PC-3 (cell line): ENCODE data around the gene FOXO1. TPM values are rescaled to one million over a fixed set of nuclear protein-coding genes. Genes with fewer than 3 reads are reported as not detected.
A peak's percentile ranks its signal among the peaks of the same experiment; 100 is the strongest.

Experiments
- ATAC-seq: fragments of 200-7000 bp; cut with Tn5 transposase; 2 replicates; pipeline ENCODE4 v1.9.1; 2020; ENCODE audit warnings: mild to moderate bottlenecking, moderate library complexity
- BruUV-seq: library from RNA; stranded (reverse); fragments of 400-500 nt; replicated peaks from 2 replicates; lab custom pipeline; 2021; lab: Mats Ljungman, UMichigan
- CTCF ChIA-PET: fragments of 300-600 bp; sonication (Branson Sonifier 250); formaldehyde crosslinking; loops from one replicate; lab custom pipeline; 2022; ENCODE audit warnings: antibody characterized with exemption; lab: Charles Lee
- POLR2A ChIA-PET: fragments of 300-600 bp; sonication (Branson Sonifier 250); formaldehyde crosslinking; loops from one replicate; lab custom pipeline; 2022; ENCODE audit warnings: antibody characterized with exemption; ENCODE audit not compliant: unreplicated experiment; lab: Charles Lee
- DNase-seq: peaks from one replicate; pipeline ENCODE4 v3.0.0-alpha.2; 2015
- H2AFZ ChIP-seq: fragments of 300-600 bp; sonication (generic); 2 replicates; pipeline ENCODE4 v1.6.0; 2016; ENCODE audit warnings: antibody characterized with exemption, low read length
- H3F3A ChIP-seq: fragments of 300-600 bp; sonication (generic); one replicate; pipeline ENCODE4 v1.6.0; 2017; ENCODE audit warnings: antibody characterized with exemption, low read length, control low read depth, mild to moderate bottlenecking; ENCODE audit not compliant: unreplicated experiment
- H3K27ac ChIP-seq: fragments of 300-600 bp; sonication (generic); 2 replicates; pipeline ENCODE4 v1.5.1; 2016; ENCODE audit warnings: mild to moderate bottlenecking, low read length
- H3K27me3 ChIP-seq: fragments of 300-600 bp; sonication (generic); 2 replicates; pipeline ENCODE4 v1.6.1; 2016; ENCODE audit warnings: low read length, mixed read lengths
- H3K36me3 ChIP-seq: fragments of 300-600 bp; sonication (generic); 2 replicates; pipeline ENCODE4 v1.6.1; 2016; ENCODE audit warnings: low read depth, mixed run types, low read length, mixed read lengths
- H3K4me1 ChIP-seq: fragments of 300-600 bp; sonication (generic); 2 replicates; pipeline ENCODE4 v1.5.1; 2016; ENCODE audit warnings: low read length; ENCODE audit not compliant: insufficient read depth
- H3K4me2 ChIP-seq: fragments of 300-600 bp; sonication (generic); 2 replicates; pipeline ENCODE4 v1.6.0; 2016; ENCODE audit warnings: low read length
- H3K4me3 ChIP-seq: fragments of 300-600 bp; sonication (generic); 2 replicates; pipeline ENCODE4 v1.5.1; 2016; ENCODE audit warnings: mild to moderate bottlenecking, low read length, mixed read lengths
- H3K79me2 ChIP-seq: fragments of 300-600 bp; sonication (generic); 2 replicates; pipeline ENCODE4 v1.6.1; 2017; ENCODE audit warnings: low read length, mixed read lengths
- H3K9ac ChIP-seq: fragments of 300-600 bp; sonication (generic); 2 replicates; pipeline ENCODE4 v1.6.0; 2016; ENCODE audit warnings: mild to moderate bottlenecking, low read length
- H3K9me2 ChIP-seq: fragments of 300-600 bp; sonication (generic); replicated peaks from 2 replicates; pipeline ENCODE4 v1.6.1; 2016; ENCODE audit warnings: mixed run types, low read length, mixed read lengths
- H3K9me3 ChIP-seq: fragments of 300-600 bp; sonication (generic); 2 replicates; pipeline ENCODE4 v1.6.1; 2016; ENCODE audit warnings: low read length, mixed read lengths
- H4K20me1 ChIP-seq: fragments of 300-600 bp; sonication (generic); 2 replicates; pipeline ENCODE4 v1.6.1; 2016; ENCODE audit warnings: low read length, mixed read lengths
- EZH2 ChIP-seq: fragments of 300-600 bp; sonication (generic); IDR thresholded peaks from one replicate; pipeline ENCODE4 v1.6.1; 2017; ENCODE audit warnings: antibody characterized with exemption, mild to moderate bottlenecking, low read length; ENCODE audit not compliant: unreplicated experiment
- EZH2phosphoT487 ChIP-seq: fragments of 300-600 bp; sonication (generic); IDR thresholded peaks from 2 replicates; pipeline ENCODE4 v1.6.1; 2018; ENCODE audit warnings: mild to moderate bottlenecking, antibody characterized with exemption, low read length, borderline replicate concordance
- intact Hi-C: fragments of 100-400 bp; cut with micrococcal nuclease; formaldehyde crosslinking; loops from 2 replicates; pipeline ENCODE4 v1.9.0; 2023
- total RNA-seq: library from RNA; depleted of rRNA; stranded (reverse); fragments of >200 nt; gene quantifications from 2 replicates; pipeline ENCODE4 v1.2.3, GENCODE V29; 2014
- TF ChIP-seq, protein P1 (sequence below): fragments of 300-600 bp; sonication (generic); conservative IDR thresholded peaks from 2 replicates; pipeline ENCODE4 v1.5.1; 2017; ENCODE audit warnings: antibody characterized with exemption, low read depth, mild to moderate bottlenecking, low read length

FOXO1 gene
- total RNA-seq, 1 experiment from 2014 or later = 2.7 TPM

DNA sequence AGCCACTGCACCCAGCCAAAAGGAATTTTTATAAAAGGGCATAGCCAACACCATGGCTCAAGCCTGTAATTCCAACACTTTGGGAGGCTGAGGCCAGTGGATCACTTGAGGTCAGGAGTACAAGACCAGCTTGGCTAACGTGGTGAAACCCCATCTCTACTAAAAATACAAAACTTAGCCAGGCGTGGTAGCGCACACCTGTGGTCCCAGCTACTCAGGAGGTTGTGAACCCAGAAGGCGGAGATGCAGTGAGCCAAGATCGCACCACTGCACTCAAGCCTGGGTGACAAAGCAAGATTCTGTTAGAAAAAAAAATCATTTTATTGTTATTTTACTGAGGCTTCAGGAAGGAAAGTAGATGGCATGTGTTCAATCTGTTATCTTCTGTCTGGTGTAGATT, 31.3 kb upstream of the FOXO1 start:
- intact Hi-C loops = no loop called here
- Histone ChIP-seq H3K4me1 (no peaks in the 10 kb centered on the region), H3K27me3 (no peaks in the 10 kb centered on the region), H2AFZ (no peak overlapping the region), H3K4me3 (no peak overlapping the region), H4K20me1 (no peaks in the 10 kb centered on the region), H3K9ac (no peak overlapping the region), H3K4me2 (no peak overlapping the region), H3F3A (no peaks in the 10 kb centered on the region), H3K79me2 (no peaks in the 10 kb centered on the region), H3K9me3 (no peaks in the 10 kb centered on the region), H3K27ac (no peak overlapping the region), H3K36me3 (no peaks in the 10 kb centered on the region), H3K9me2 (no peaks in the 10 kb centered on the region)
- CTCF ChIA-PET = no interaction called here
- TF ChIP-seq EZH2 (no peak), EZH2phosphoT487 (no peak)
- TF ChIP-seq, protein P1, sequence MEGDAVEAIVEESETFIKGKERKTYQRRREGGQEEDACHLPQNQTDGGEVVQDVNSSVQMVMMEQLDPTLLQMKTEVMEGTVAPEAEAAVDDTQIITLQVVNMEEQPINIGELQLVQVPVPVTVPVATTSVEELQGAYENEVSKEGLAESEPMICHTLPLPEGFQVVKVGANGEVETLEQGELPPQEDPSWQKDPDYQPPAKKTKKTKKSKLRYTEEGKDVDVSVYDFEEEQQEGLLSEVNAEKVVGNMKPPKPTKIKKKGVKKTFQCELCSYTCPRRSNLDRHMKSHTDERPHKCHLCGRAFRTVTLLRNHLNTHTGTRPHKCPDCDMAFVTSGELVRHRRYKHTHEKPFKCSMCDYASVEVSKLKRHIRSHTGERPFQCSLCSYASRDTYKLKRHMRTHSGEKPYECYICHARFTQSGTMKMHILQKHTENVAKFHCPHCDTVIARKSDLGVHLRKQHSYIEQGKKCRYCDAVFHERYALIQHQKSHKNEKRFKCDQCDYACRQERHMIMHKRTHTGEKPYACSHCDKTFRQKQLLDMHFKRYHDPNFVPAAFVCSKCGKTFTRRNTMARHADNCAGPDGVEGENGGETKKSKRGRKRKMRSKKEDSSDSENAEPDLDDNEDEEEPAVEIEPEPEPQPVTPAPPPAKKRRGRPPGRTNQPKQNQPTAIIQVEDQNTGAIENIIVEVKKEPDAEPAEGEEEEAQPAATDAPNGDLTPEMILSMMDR = no peak
- no peak for DNase-seq
- no peak for ATAC-seq
- POLR2A ChIA-PET = no interaction called here
- BruUV-seq = no TSS peak

- Histone ChIP-seq H3K9me3 (no peaks in the 10 kb centered on the region), H4K20me1 (no peaks in the 10 kb centered on the region), H3K9ac (no peak overlapping the region), H3F3A (no peaks in the 10 kb centered on the region), H3K36me3 (no peaks in the 10 kb centered on the region), H3K4me3 (no peak overlapping the region), H3K9me2 (no peaks in the 10 kb centered on the region), H3K27ac (no peak overlapping the region), H3K4me2 (no peak overlapping the region), H3K4me1 (no peaks in the 10 kb centered on the region), H3K79me2 (no peaks in the 10 kb centered on the region), H3K27me3 (no peaks in the 10 kb centered on the region), H2AFZ (no peak overlapping the region)
- TF ChIP-seq EZH2 = no peak
- no peak for TF ChIP-seq EZH2phosphoT487
- TF ChIP-seq, protein P1 = no peak
- no TSS peak for BruUV-seq
- POLR2A ChIA-PET = no interaction called here
- intact Hi-C loops = no loop called here
- no peak for ATAC-seq
- DNase-seq = no peak
- CTCF ChIA-PET = no interaction called here
Observed at GRCh38 chr13:40694426-40694825, 28.0 kb upstream of the FOXO1 start.

DNA sequence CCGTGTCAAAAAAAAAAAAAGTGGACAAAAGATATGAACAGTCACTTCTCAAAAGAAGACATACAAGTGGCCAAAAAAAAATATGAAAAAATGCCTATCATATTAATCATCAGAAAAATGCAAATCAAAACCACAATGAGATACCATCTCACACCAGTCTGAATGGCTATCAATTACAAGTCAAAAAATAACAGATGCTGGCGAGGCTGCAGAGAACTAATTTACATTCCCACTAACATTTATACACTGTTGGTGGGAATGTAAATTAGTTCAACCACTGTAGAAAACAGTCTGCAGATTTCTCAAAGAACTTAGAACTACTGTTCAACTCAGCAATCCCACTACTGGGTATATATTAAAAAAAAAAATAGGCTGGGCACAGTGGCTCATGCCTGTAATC, 26.5 kb upstream of the FOXO1 start:
- ChIA-PET POLR2A (no interaction called here), CTCF (no interaction called here)
- Histone ChIP-seq H3F3A (no peaks in the 10 kb centered on the region), H3K4me3 (no peak overlapping the region), H3K36me3 (no peaks in the 10 kb centered on the region), H3K4me1 (no peaks in the 10 kb centered on the region), H3K79me2 (no peaks in the 10 kb centered on the region), H3K9me3 (no peaks in the 10 kb centered on the region), H3K9ac (no peak overlapping the region), H3K27me3 (no peaks in the 10 kb centered on the region), H3K9me2 (no peaks in the 10 kb centered on the region), H3K4me2 (no peak overlapping the region), H4K20me1 (no peaks in the 10 kb centered on the region), H2AFZ (no peak overlapping the region), H3K27ac (no peak overlapping the region)
- ATAC-seq = no peak
- intact Hi-C loops = no loop called here
- TF ChIP-seq EZH2 (no peak), EZH2phosphoT487 (no peak)
- TF ChIP-seq, protein P1 = no peak
- BruUV-seq = no TSS peak
- peak; percentile 18 for DNase-seq
